Measurements from ENCODE around the gene CXorf51B. TPM values are rescaled to one million over a fixed set of nuclear protein-coding genes. Genes with fewer than 3 reads are reported as not detected.
"Not testable (repeated sequence)": the region's sequence is repeated elsewhere in the genome, so short reads cannot be mapped to it uniquely, and the experiment has no call there.

CXorf51B gene
- not detected in 2 replicates for total RNA-seq (2014; rRNA removed; shearing (Covaris generic))

DNA sequence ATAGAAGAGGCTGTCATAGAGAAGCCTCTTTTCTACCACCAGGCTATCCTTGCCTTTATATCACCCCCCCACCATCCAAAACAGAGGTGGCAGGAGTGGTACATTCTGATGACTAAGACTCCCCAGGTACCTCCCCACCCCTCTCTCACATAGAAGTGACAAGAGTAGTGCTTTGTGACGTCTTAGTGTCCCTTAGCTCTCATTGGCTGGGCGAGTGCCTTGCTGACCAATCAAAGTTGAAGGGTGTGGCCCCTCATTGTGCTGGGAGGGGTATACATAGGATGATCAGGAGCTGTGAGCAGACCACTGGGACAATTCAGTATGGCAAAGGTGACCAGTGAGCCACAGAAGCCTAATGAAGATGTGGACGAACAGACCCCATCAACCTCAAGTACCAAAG, at the start of gene CXorf51B:
Gene CXorf51B, plus strand, starts transcription at position 301 of the 400 bp plus-strand sequence. Its CDS starts 21 bp downstream, at position 322.
- DNase-seq (ENCODE audit: low read depth): not testable (repeated sequence)

- not testable (repeated sequence) for DNase-seq (ENCODE audit: low read depth)
Observed at GRCh38 chrX:146814644-146815043, 5.1 kb downstream of the CXorf51B start, which contains the start of gene CXorf51A. CXorf51A (minus strand) TSS chrX:146814744; CDS start chrX:146814723, 21 bp downstream.

DNA sequence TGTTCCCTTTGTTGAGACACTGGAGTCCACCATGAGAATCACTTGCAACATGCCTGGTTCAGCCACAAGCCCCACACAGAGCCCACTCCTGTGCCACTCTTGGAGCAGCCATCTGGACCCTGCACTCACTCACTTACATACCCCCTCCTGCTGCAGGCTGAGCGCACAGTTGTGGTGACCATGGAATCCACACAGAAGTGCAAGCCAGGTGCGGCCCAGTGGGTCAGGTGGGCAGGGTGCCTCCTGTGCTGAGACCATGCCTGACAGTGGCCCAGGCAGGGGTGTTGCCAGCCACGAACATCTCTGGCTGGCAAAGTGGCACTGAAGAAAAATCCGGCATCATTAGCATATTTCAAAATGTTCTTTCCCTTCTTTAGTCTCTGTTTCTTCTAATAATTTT, 22.4 kb downstream of the CXorf51B start:
- DNase-seq (ENCODE audit: low read depth): no peak

DNA sequence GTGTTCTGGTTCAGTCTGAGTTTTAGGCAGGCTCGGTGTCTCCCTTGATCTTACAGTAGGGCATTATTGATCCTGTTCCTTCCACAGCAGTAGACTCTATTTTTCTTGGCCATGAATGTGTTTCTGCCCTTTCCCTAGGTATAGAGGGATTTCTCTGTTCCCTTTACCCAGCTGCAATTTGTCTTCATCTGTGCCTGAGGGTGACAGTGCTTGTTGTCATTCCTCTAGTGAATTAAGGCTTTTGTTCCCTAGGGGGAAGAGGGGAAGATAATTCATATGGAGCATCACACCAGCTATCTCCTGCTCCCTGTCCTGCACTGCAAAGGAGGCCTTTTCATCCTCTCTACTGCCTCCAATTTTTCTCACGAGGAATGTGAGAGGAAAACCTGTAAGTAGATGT, 44.7 kb downstream of the CXorf51B start:
- DNase-seq (ENCODE audit: low read depth): no peak

Other genes with a start within 250 kb of the CXorf51B start
- not detected in 2 replicates for gene CXorf51A, start 5.0 kb downstream of the CXorf51B start, total RNA-seq (2014; rRNA removed; shearing (Covaris generic))

All from RPMI7951 (cell line).